GM12865 (cell line): Measurements from ENCODE around the gene PIKFYVE.

Experiments used
- DNase-seq: peaks from one replicate; pipeline ENCODE4 v3.0.0; 2010; ENCODE audit warnings: low read depth
- H3K4me3 ChIP-seq: 2 replicates; pipeline ENCODE4 v1.5.1; 2011; ENCODE audit warnings: mild to moderate bottlenecking, low read depth, low read length, control low read depth
- TF ChIP-seq, protein P1 (sequence below): IDR thresholded peaks from 2 replicates; pipeline ENCODE4 v1.5.1; 2011; ENCODE audit warnings: low read length, control low read depth, low read depth, inconsistent platforms; ENCODE audit not compliant: insufficient read depth; ENCODE audit errors: missing control alignments

Gene PIKFYVE

GRCh38 chr2:208285853-208286252 is 19.8 kb downstream of the PIKFYVE start:
- H3K4me3 ChIP-seq = no peak overlapping the region
- DNase-seq = no peak
- TF ChIP-seq, protein P1, sequence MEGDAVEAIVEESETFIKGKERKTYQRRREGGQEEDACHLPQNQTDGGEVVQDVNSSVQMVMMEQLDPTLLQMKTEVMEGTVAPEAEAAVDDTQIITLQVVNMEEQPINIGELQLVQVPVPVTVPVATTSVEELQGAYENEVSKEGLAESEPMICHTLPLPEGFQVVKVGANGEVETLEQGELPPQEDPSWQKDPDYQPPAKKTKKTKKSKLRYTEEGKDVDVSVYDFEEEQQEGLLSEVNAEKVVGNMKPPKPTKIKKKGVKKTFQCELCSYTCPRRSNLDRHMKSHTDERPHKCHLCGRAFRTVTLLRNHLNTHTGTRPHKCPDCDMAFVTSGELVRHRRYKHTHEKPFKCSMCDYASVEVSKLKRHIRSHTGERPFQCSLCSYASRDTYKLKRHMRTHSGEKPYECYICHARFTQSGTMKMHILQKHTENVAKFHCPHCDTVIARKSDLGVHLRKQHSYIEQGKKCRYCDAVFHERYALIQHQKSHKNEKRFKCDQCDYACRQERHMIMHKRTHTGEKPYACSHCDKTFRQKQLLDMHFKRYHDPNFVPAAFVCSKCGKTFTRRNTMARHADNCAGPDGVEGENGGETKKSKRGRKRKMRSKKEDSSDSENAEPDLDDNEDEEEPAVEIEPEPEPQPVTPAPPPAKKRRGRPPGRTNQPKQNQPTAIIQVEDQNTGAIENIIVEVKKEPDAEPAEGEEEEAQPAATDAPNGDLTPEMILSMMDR = no peak

GRCh38 chr2:208294482-208295024 is 28.5 kb downstream of the PIKFYVE start:
- DNase-seq = peak; percentile 52
- TF ChIP-seq, protein P1 = no peak
- no peak overlapping the region for H3K4me3 ChIP-seq

GRCh38 chr2:208295834-208296233 is 29.8 kb downstream of the PIKFYVE start:
- TF ChIP-seq, protein P1 = no peak
- no peak for DNase-seq
- no peak overlapping the region for H3K4me3 ChIP-seq

GRCh38 chr2:208296610-208297009 is 30.6 kb downstream of the PIKFYVE start:
- H3K4me3 ChIP-seq = no peak overlapping the region
- no peak for DNase-seq
- TF ChIP-seq, protein P1 = no peak

DNA sequence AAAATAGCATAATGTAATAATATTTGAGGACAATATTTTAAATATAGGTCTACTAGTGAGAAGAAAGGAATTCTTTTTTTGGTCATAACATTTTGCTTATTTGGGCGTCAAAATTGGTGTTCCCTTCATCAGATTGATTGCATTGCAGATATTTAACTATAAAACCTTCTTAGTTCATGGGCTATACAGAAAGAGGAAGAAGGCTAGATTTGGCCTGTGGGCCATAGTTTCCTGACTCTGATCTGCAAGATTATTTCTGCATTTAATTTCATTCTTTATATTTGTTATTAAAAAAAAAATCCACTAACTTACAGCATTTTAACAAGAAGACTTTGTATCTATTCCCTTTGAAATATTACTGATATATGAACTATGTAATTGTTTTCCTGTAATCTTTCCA is 31.9 kb downstream of the PIKFYVE start:
- TF ChIP-seq, protein P1 = no peak
- H3K4me3 ChIP-seq = no peak overlapping the region

DNA sequence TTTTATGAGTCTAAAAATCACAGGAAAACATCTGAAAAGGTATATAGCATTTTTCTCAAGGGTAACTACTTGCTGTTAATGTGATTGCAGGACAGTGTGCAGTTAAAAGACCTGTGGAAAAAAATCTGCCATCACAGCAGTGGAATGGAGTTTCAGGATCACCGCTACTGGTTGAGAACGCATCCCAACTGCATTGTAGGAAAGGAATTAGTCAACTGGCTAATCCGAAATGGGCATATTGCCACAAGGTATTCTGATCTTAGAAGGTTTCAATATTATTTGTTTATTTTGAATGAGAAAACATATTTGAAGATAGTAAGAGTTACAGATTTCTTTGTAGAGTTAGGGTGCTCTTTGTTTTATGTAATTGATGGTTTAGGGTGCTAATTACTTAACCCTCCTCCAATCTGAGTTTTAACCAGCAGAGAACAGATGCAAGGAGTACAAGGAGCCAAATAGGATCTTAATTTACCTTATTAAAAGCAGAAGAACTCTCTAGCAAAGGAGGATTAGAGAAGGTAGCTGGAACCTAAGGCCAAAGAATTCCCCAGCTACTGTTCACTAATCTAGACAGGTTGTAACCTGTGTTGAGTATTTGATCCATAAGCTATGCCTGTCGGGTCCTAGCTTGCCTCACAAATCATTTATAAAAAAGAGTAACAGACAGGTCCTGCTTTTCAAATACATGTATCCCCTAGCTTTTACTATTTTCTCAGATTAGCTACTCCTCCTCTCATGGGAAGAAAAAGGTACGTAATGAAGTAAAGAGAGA is 35.0 kb downstream of the PIKFYVE start:
- DNase-seq = no peak
- TF ChIP-seq, protein P1 = no peak
- H3K4me3 ChIP-seq = no peak overlapping the region

More for the DNA sequence above, 31.9 kb downstream of the PIKFYVE start:
- DNase-seq = no peak
